Measurements from ENCODE around the gene HNMT.
"Not testable (repeated sequence)": the region's sequence is repeated elsewhere in the genome, so short reads cannot be mapped to it uniquely, and the experiment has no call there.

HNMT gene

GRCh38 chr2:137964066-137964858, at the start of gene HNMT:
TSS of gene HNMT (plus strand) at chr2:137964473. CDS start at chr2:137964492, 19 bp downstream.
- peak within 1 kb of the TSS; percentile 84 to 85 for H3K9ac ChIP-seq (ENCODE audit: low read length in 2 of 2)
- H3K4me1 ChIP-seq (ENCODE audit: control insufficient read depth, insufficient read depth, low read length), result peaks cover 10% of the 10 kb centered on the region
- no peaks in the 10 kb centered on the region for H3K36me3 ChIP-seq (ENCODE audit: control insufficient read depth in 2 of 2, insufficient read depth in 2 of 2, low read length in 2 of 2)
- H3K27ac ChIP-seq (ENCODE audit: low read length), result peak within 1 kb of the TSS; percentile 80
- peak within 1 kb of the TSS; percentile 84 to 95 for H3K4me3 ChIP-seq (ENCODE audit: low read length in 2 of 2)
- no peaks in the 10 kb centered on the region for H3K27me3 ChIP-seq (ENCODE audit: control insufficient read depth in 1 of 2, insufficient read depth in 2 of 2, low read length in 2 of 2)
- H3K9me3 ChIP-seq (ENCODE audit: control insufficient read depth in 2 of 2, low read length in 2 of 2), result no peaks in the 10 kb centered on the region

DNA sequence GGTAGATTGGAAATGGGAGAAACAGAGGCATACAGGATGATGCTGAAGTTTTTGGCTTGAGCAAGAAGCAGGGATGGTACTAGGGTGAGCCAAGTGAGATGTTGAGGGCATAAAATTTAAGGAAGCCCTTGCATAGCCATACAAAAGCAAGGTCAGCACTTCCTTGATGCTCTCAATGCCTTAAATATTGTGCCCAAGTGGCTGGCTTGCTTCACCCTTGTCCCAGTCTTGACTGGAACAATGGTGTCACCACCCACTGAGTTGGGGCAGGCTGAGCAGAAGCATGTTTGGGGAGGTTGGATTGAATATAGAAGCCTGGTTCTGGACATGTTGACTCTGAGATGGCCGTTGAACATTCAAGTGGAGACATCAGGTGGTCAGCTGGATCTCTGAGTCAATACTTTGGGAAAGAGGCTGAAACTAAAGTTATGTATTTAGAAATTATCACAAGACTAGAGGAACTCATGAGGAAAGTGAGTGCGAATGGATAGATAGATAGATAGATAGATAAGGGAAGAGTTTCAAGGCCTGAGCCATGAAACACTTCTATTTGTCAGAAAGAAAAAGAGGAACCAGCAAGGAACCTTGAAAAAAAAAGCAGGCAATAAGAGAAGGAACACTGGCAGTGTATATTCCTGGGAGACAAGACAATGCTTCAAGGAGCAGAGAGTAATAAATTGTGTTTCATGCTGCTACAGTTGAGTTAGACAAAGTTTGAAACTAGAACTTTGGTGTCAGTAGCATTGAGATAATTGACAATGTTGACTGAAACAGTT, 43.0 kb upstream of the HNMT start:
- no peaks in the 10 kb centered on the region for H3K9me3 ChIP-seq (ENCODE audit: control insufficient read depth in 2 of 2, low read length in 2 of 2)
- no peak overlapping the region for H3K27ac ChIP-seq (ENCODE audit: low read length)
- no peak overlapping the region for H3K4me3 ChIP-seq (ENCODE audit: low read length in 2 of 2)

GRCh38 chr2:137922171-137922570, 42.1 kb upstream of the HNMT start:
- not testable (repeated sequence) for H3K9me3 ChIP-seq (ENCODE audit: control insufficient read depth in 2 of 2, low read length in 2 of 2); H3K4me3 ChIP-seq (ENCODE audit: low read length in 2 of 2); H3K4me1 ChIP-seq (ENCODE audit: control insufficient read depth, insufficient read depth, low read length); H3K36me3 ChIP-seq (ENCODE audit: control insufficient read depth in 2 of 2, insufficient read depth in 2 of 2, low read length in 2 of 2); H3K27ac ChIP-seq (ENCODE audit: low read length); H3K27me3 ChIP-seq (ENCODE audit: control insufficient read depth in 1 of 2, insufficient read depth in 2 of 2, low read length in 2 of 2); H3K9ac ChIP-seq (ENCODE audit: low read length in 2 of 2)

More for the DNA sequence above, 43.0 kb upstream of the HNMT start:
- H3K36me3 ChIP-seq (ENCODE audit: control insufficient read depth in 2 of 2, insufficient read depth in 2 of 2, low read length in 2 of 2), result no peaks in the 10 kb centered on the region
- no peaks in the 10 kb centered on the region for H3K4me1 ChIP-seq (ENCODE audit: control insufficient read depth, insufficient read depth, low read length)
- H3K27me3 ChIP-seq (ENCODE audit: control insufficient read depth in 1 of 2, insufficient read depth in 2 of 2, low read length in 2 of 2), result no peaks in the 10 kb centered on the region
- no peak overlapping the region for H3K9ac ChIP-seq (ENCODE audit: low read length in 2 of 2)

GRCh38 chr2:137924019-137924418, 40.3 kb upstream of the HNMT start:
- Histone ChIP-seq H3K4me1 (ENCODE audit: control insufficient read depth, insufficient read depth, low read length) (no peaks in the 10 kb centered on the region), H3K27ac (ENCODE audit: low read length) (no peak overlapping the region), H3K9ac (ENCODE audit: low read length in 2 of 2) (no peak overlapping the region), H3K9me3 (ENCODE audit: control insufficient read depth in 2 of 2, low read length in 2 of 2) (no peaks in the 10 kb centered on the region), H3K27me3 (ENCODE audit: control insufficient read depth in 1 of 2, insufficient read depth in 2 of 2, low read length in 2 of 2) (no peaks in the 10 kb centered on the region), H3K36me3 (ENCODE audit: control insufficient read depth in 2 of 2, insufficient read depth in 2 of 2, low read length in 2 of 2) (no peaks in the 10 kb centered on the region), H3K4me3 (ENCODE audit: low read length in 2 of 2) (no peak overlapping the region)

DNA sequence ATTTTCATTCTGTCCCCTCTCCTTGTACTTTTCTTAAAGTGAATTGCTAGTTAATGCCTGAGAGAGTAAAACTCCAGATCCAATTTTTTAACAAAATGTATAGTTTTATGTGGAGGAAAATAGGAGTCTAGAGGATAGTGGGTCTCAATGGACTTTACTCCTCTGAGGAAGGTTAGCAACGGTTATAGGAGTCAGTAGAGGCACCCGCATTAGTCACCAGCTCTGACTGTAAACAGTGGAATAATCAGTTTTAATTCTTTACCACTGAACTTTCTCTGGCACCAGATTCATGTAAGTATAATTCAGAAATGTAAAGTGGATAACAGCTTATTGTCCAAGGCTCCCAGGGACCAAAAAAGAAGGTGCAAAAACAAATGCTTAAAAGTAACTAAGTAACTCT, 38.7 kb upstream of the HNMT start:
- Histone ChIP-seq H3K36me3 (ENCODE audit: control insufficient read depth in 2 of 2, insufficient read depth in 2 of 2, low read length in 2 of 2) (no peaks in the 10 kb centered on the region), H3K4me1 (ENCODE audit: control insufficient read depth, insufficient read depth, low read length) (no peaks in the 10 kb centered on the region), H3K9ac (ENCODE audit: low read length in 2 of 2) (no peak overlapping the region)

GRCh38 chr2:137927846-137928245, 36.4 kb upstream of the HNMT start:
- Histone ChIP-seq H3K27me3 (ENCODE audit: control insufficient read depth in 1 of 2, insufficient read depth in 2 of 2, low read length in 2 of 2) (no peaks in the 10 kb centered on the region), H3K27ac (ENCODE audit: low read length) (no peak overlapping the region), H3K9ac (ENCODE audit: low read length in 2 of 2) (no peak overlapping the region), H3K36me3 (ENCODE audit: control insufficient read depth in 2 of 2, insufficient read depth in 2 of 2, low read length in 2 of 2) (no peaks in the 10 kb centered on the region), H3K9me3 (ENCODE audit: control insufficient read depth in 2 of 2, low read length in 2 of 2) (no peaks in the 10 kb centered on the region), H3K4me1 (ENCODE audit: control insufficient read depth, insufficient read depth, low read length) (no peaks in the 10 kb centered on the region), H3K4me3 (ENCODE audit: low read length in 2 of 2) (no peak overlapping the region)

More for the DNA sequence above, 38.7 kb upstream of the HNMT start:
- H3K9me3 ChIP-seq (ENCODE audit: control insufficient read depth in 2 of 2, low read length in 2 of 2), result no peaks in the 10 kb centered on the region
- H3K27me3 ChIP-seq (ENCODE audit: control insufficient read depth in 1 of 2, insufficient read depth in 2 of 2, low read length in 2 of 2), result no peaks in the 10 kb centered on the region
- no peak overlapping the region for H3K27ac ChIP-seq (ENCODE audit: low read length)
- no peak overlapping the region for H3K4me3 ChIP-seq (ENCODE audit: low read length in 2 of 2)

GRCh38 chr2:137928547-137929518, 35.4 kb upstream of the HNMT start:
- no peaks in the 10 kb centered on the region for H3K4me1 ChIP-seq (ENCODE audit: control insufficient read depth, insufficient read depth, low read length)
- no peaks in the 10 kb centered on the region for H3K27me3 ChIP-seq (ENCODE audit: control insufficient read depth in 1 of 2, insufficient read depth in 2 of 2, low read length in 2 of 2)
- H3K9ac ChIP-seq (ENCODE audit: low read length in 2 of 2), result no peak overlapping the region
- no peak overlapping the region for H3K4me3 ChIP-seq (ENCODE audit: low read length in 2 of 2)
- H3K36me3 ChIP-seq (ENCODE audit: control insufficient read depth in 2 of 2, insufficient read depth in 2 of 2, low read length in 2 of 2), result no peaks in the 10 kb centered on the region
- no peaks in the 10 kb centered on the region for H3K9me3 ChIP-seq (ENCODE audit: control insufficient read depth in 2 of 2, low read length in 2 of 2)
- H3K27ac ChIP-seq (ENCODE audit: low read length), result no peak overlapping the region

- H3K9me3 ChIP-seq (ENCODE audit: control insufficient read depth in 2 of 2, low read length in 2 of 2), result no peaks in the 10 kb centered on the region
- H3K4me3 ChIP-seq (ENCODE audit: low read length in 2 of 2), result no peak overlapping the region
- H3K27ac ChIP-seq (ENCODE audit: low read length), result no peak overlapping the region
- no peaks in the 10 kb centered on the region for H3K4me1 ChIP-seq (ENCODE audit: control insufficient read depth, insufficient read depth, low read length)
- no peaks in the 10 kb centered on the region for H3K36me3 ChIP-seq (ENCODE audit: control insufficient read depth in 2 of 2, insufficient read depth in 2 of 2, low read length in 2 of 2)
- no peak overlapping the region for H3K9ac ChIP-seq (ENCODE audit: low read length in 2 of 2)
- H3K27me3 ChIP-seq (ENCODE audit: control insufficient read depth in 1 of 2, insufficient read depth in 2 of 2, low read length in 2 of 2), result no peaks in the 10 kb centered on the region
These were observed 34.8 kb upstream of the HNMT start for GRCh38 chr2:137929519-137929916.

GRCh38 chr2:137930146-137930545, 34.1 kb upstream of the HNMT start:
- no peaks in the 10 kb centered on the region for H3K4me1 ChIP-seq (ENCODE audit: control insufficient read depth, insufficient read depth, low read length)
- no peak overlapping the region for H3K27ac ChIP-seq (ENCODE audit: low read length)
- H3K9ac ChIP-seq (ENCODE audit: low read length in 2 of 2), result no peak overlapping the region
- H3K4me3 ChIP-seq (ENCODE audit: low read length in 2 of 2), result no peak overlapping the region
- H3K27me3 ChIP-seq (ENCODE audit: control insufficient read depth in 1 of 2, insufficient read depth in 2 of 2, low read length in 2 of 2), result no peaks in the 10 kb centered on the region
- no peaks in the 10 kb centered on the region for H3K9me3 ChIP-seq (ENCODE audit: control insufficient read depth in 2 of 2, low read length in 2 of 2)
- no peaks in the 10 kb centered on the region for H3K36me3 ChIP-seq (ENCODE audit: control insufficient read depth in 2 of 2, insufficient read depth in 2 of 2, low read length in 2 of 2)

DNA sequence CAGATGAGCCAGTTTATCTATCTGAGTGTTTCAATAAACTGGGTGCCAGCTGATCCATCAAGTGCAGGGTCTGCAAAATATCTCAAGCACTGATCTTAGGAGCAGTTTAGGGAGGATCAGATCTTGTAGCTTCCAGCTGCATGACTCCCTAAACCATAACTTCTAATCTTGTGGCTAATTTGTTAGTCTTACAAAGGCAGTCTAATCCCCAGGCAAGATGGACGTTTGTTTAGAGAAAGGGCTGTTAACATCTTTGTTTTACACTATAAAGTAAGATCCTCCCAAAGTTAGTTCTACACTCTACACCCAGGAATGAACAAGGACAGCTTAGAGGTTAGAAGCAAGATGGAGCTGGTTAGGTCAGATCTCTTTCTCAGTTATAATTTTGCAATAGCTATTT, 28.7 kb upstream of the HNMT start:
- Histone ChIP-seq H3K4me3 (ENCODE audit: low read length in 2 of 2) (no peak overlapping the region), H3K9me3 (ENCODE audit: control insufficient read depth in 2 of 2, low read length in 2 of 2) (no peaks in the 10 kb centered on the region), H3K4me1 (ENCODE audit: control insufficient read depth, insufficient read depth, low read length) (no peaks in the 10 kb centered on the region), H3K27ac (ENCODE audit: low read length) (no peak overlapping the region), H3K36me3 (ENCODE audit: control insufficient read depth in 2 of 2, insufficient read depth in 2 of 2, low read length in 2 of 2) (no peaks in the 10 kb centered on the region), H3K27me3 (ENCODE audit: control insufficient read depth in 1 of 2, insufficient read depth in 2 of 2, low read length in 2 of 2) (no peaks in the 10 kb centered on the region), H3K9ac (ENCODE audit: low read length in 2 of 2) (no peak overlapping the region)

Data from stomach smooth muscle (tissue), 2 donors.